ENCODE data around the gene SLC35F4. TPM values are rescaled to one million over a fixed set of nuclear protein-coding genes. Genes with fewer than 3 reads are reported as not detected.

Gene SLC35F4
- polyA plus RNA-seq, 1 donor (not counting 4 experiments of a cell fraction or from before 2014, with no cell fraction given), result not detected

DNA sequence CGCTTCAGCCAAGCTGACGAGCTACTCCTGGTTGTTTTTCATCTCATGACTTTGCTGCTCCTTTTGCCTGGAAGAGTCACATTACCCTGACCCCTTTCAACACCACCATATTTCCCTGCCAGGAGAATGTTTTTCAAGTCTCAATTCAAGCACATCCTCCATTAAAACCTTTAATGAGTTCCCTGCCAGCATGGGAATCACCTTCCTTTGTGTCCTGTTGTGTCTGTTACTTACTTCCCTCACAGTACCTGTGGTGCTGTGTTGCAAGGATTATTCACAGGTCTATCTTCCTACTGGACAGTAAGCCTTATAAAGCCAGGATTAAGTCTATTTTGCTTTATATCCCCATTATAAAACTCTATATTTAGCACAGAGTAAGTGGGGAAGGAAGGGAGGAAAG, 13.6 kb upstream of the SLC35F4 start:
- dilution Hi-C loops (cut with MboI; ENCODE audit: extremely low pct_ligation_motif_present, low sequenced_read_pairs), result no loop called here
- no peak overlapping the region for H3K9ac ChIP-seq (ENCODE audit: control insufficient read depth, extremely low read depth, insufficient read depth, low read length)
- no peaks in the 10 kb centered on the region for H3K79me2 ChIP-seq (ENCODE audit: control insufficient read depth, insufficient read depth, low read length)
- H3K27ac ChIP-seq (ENCODE audit: control insufficient read depth, insufficient read depth, low read length), result no peak overlapping the region
- H3K4me2 ChIP-seq (ENCODE audit: control insufficient read depth, extremely low read depth, insufficient read depth, low read depth, low read length), result no peak overlapping the region
- DNase-seq (ENCODE audit: low read depth, low spot score) (no peak), FAIRE-seq (no peak)
- H4K20me1 ChIP-seq (ENCODE audit: control insufficient read depth, extremely low read depth, insufficient read depth, low read length), result no peaks in the 10 kb centered on the region
- H3K4me3 ChIP-seq (ENCODE audit: control insufficient read depth in 2 of 3, extremely low read depth in 1 of 3, insufficient read depth in 2 of 3, low read depth in 1 of 3, low read length in 3 of 3), result no peak overlapping the region
- H3K27me3 ChIP-seq (ENCODE audit: control insufficient read depth, extremely low read depth, insufficient read depth, low read length), result no peaks in the 10 kb centered on the region
- TF ChIP-seq, protein P1, sequence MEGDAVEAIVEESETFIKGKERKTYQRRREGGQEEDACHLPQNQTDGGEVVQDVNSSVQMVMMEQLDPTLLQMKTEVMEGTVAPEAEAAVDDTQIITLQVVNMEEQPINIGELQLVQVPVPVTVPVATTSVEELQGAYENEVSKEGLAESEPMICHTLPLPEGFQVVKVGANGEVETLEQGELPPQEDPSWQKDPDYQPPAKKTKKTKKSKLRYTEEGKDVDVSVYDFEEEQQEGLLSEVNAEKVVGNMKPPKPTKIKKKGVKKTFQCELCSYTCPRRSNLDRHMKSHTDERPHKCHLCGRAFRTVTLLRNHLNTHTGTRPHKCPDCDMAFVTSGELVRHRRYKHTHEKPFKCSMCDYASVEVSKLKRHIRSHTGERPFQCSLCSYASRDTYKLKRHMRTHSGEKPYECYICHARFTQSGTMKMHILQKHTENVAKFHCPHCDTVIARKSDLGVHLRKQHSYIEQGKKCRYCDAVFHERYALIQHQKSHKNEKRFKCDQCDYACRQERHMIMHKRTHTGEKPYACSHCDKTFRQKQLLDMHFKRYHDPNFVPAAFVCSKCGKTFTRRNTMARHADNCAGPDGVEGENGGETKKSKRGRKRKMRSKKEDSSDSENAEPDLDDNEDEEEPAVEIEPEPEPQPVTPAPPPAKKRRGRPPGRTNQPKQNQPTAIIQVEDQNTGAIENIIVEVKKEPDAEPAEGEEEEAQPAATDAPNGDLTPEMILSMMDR (optimal IDR thresholded peaks at IDR 0.05 in 1 of 3, IDR thresholded peaks at IDR 0.05 in 1 of 3, conservative IDR thresholded peaks at IDR 0.05 in 1 of 3; ENCODE audit: extremely low read depth in 1 of 3, insufficient read depth in 2 of 3, low read length in 3 of 3), result no peak
- no peak for TF ChIP-seq EZH2 (IDR thresholded peaks at IDR 0.05; ENCODE audit: low read length)
- no peaks in the 10 kb centered on the region for H3K9me1 ChIP-seq (ENCODE audit: control insufficient read depth, extremely low read depth, insufficient read depth, low read length)
- no peaks in the 10 kb centered on the region for H3K4me1 ChIP-seq (ENCODE audit: control insufficient read depth, extremely low read depth, insufficient read depth, low read length)
- H3K9me3 ChIP-seq (ENCODE audit: control insufficient read depth, low read depth, low read length), result no peaks in the 10 kb centered on the region
- H2AFZ ChIP-seq (ENCODE audit: control insufficient read depth, low read length), result no peak overlapping the region
- H3K36me3 ChIP-seq (ENCODE audit: control insufficient read depth in 2 of 2, extremely low read depth in 1 of 2, insufficient read depth in 2 of 2, low read length in 2 of 2), result no peaks in the 10 kb centered on the region

DNA sequence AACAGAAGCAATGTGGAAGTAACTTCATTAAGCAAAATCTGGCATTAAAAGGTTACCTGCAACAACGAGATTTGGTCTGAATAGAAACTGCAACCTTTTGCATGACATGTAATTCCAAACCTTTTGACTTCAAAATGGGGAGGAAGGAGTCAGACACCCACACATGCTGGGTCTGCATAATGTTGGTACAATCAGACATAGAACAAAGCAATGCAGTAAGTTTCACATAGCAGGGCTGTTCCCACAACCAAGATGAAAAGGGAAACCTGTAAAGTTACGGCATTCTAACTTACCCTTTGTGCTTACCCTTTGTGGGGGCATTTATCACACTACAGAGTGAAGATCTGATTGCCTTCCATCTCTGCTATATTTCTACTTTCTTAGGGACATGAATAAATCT, 10.1 kb upstream of the SLC35F4 start:
- H3K4me1 ChIP-seq (ENCODE audit: control insufficient read depth, extremely low read depth, insufficient read depth, low read length), result no peaks in the 10 kb centered on the region
- no peaks in the 10 kb centered on the region for H3K27me3 ChIP-seq (ENCODE audit: control insufficient read depth, extremely low read depth, insufficient read depth, low read length)
- DNase-seq (ENCODE audit: low read depth, low spot score) (no peak), FAIRE-seq (no peak)
- H3K27ac ChIP-seq (ENCODE audit: control insufficient read depth, insufficient read depth, low read length), result no peak overlapping the region
- TF ChIP-seq, protein P1 (optimal IDR thresholded peaks at IDR 0.05 in 1 of 3, IDR thresholded peaks at IDR 0.05 in 1 of 3, conservative IDR thresholded peaks at IDR 0.05 in 1 of 3; ENCODE audit: extremely low read depth in 1 of 3, insufficient read depth in 2 of 3, low read length in 3 of 3), result no peak
- no peak for TF ChIP-seq EZH2 (IDR thresholded peaks at IDR 0.05; ENCODE audit: low read length)
- H3K4me3 ChIP-seq (ENCODE audit: control insufficient read depth in 2 of 3, extremely low read depth in 1 of 3, insufficient read depth in 2 of 3, low read depth in 1 of 3, low read length in 3 of 3), result no peak overlapping the region
- no peaks in the 10 kb centered on the region for H3K9me1 ChIP-seq (ENCODE audit: control insufficient read depth, extremely low read depth, insufficient read depth, low read length)
- H3K36me3 ChIP-seq (ENCODE audit: control insufficient read depth in 2 of 2, extremely low read depth in 1 of 2, insufficient read depth in 2 of 2, low read length in 2 of 2), result no peaks in the 10 kb centered on the region
- H3K4me2 ChIP-seq (ENCODE audit: control insufficient read depth, extremely low read depth, insufficient read depth, low read depth, low read length), result no peak overlapping the region
- H2AFZ ChIP-seq (ENCODE audit: control insufficient read depth, low read length), result no peak overlapping the region
- H4K20me1 ChIP-seq (ENCODE audit: control insufficient read depth, extremely low read depth, insufficient read depth, low read length), result no peaks in the 10 kb centered on the region
- H3K79me2 ChIP-seq (ENCODE audit: control insufficient read depth, insufficient read depth, low read length), result no peaks in the 10 kb centered on the region
- H3K9ac ChIP-seq (ENCODE audit: control insufficient read depth, extremely low read depth, insufficient read depth, low read length), result no peak overlapping the region
- no peaks in the 10 kb centered on the region for H3K9me3 ChIP-seq (ENCODE audit: control insufficient read depth, low read depth, low read length)
- dilution Hi-C loops (cut with MboI; ENCODE audit: extremely low pct_ligation_motif_present, low sequenced_read_pairs), result no loop called here
